Stimulated activated CD8-positive, alpha-beta memory T cell treated with anti-CD3 and anti-CD28 coated beads, Interleukin-7, amount 100 ng/mL, for 4 hours (primary cell): ENCODE data around the gene ENDOD1.

ENCODE experiments used
- DNase-seq, 2 donors: peaks; one replicate each; pipeline ENCODE4 v3.0.0-alpha.2; 2020; ENCODE audit warnings: low read depth in 2 of 2

Gene ENDOD1

GRCh38 chr11:95170294-95170693 is 80.6 kb downstream of the ENDOD1 start:
- DNase-seq = no peak

- no peak for DNase-seq
Observed at GRCh38 chr11:95175818-95176380, 86.3 kb downstream of the ENDOD1 start.
